Keratinocyte (primary cell): ENCODE measurements around the gene VAMP4. TPM values are rescaled to one million over a fixed set of nuclear protein-coding genes. Genes with fewer than 3 reads are reported as not detected.

Source experiments
- DNase-seq: peaks from one replicate; pipeline ENCODE4 v3.0.0-alpha.2; 2011; ENCODE audit warnings: low read depth, missing footprints, low spot score
- FAIRE-seq: peaks from 2 replicates; lab custom pipeline; 2011; peaks lifted over from hg19 to GRCh38; lab: Jason Lieb, UNC
- H2AFZ ChIP-seq: 2 replicates; pipeline ENCODE4 v1.6.0; 2012; ENCODE audit warnings: low read length, control low read depth, inconsistent platforms; ENCODE audit not compliant: control insufficient read depth
- H3K27ac ChIP-seq: 2 replicates; pipeline ENCODE4 v1.5.1; 2011; ENCODE audit warnings: low read length; ENCODE audit not compliant: control insufficient read depth, insufficient read depth
- H3K27me3 ChIP-seq: 3 replicates; pipeline ENCODE4 v1.6.0; 2011; ENCODE audit warnings: low read length; ENCODE audit not compliant: control insufficient read depth, insufficient read depth; ENCODE audit errors: extremely low read depth
- H3K36me3 ChIP-seq, 2 experiments: 2 replicates in 1 of 2; 3 replicates in 1 of 2; pipeline ENCODE4 v1.5.1; 2011; ENCODE audit warnings: low read length in 2 of 2, mild to moderate bottlenecking in 1 of 2; ENCODE audit not compliant: control insufficient read depth in 2 of 2, insufficient read depth in 2 of 2; ENCODE audit errors: extremely low read depth in 1 of 2
- H3K4me1 ChIP-seq: 3 replicates; pipeline ENCODE4 v1.5.1; 2011; ENCODE audit warnings: low read length; ENCODE audit not compliant: control insufficient read depth, insufficient read depth; ENCODE audit errors: extremely low read depth
- H3K4me2 ChIP-seq: 3 replicates; pipeline ENCODE4 v1.6.0; 2011; ENCODE audit warnings: low read depth, low read length; ENCODE audit not compliant: control insufficient read depth, insufficient read depth; ENCODE audit errors: extremely low read depth
- H3K4me3 ChIP-seq, 3 experiments: fragments of 200-600 bp in 1 of 3; sonication (generic) in 1 of 3; 2 replicates in 2 of 3; 3 replicates in 1 of 3; pipeline ENCODE4 v1.5.1; 2011 to 2016; ENCODE audit warnings: low read length in 3 of 3, mild to moderate bottlenecking in 3 of 3, control low read depth in 2 of 3, inconsistent platforms in 1 of 3, low read depth in 1 of 3, mixed read lengths in 1 of 3, mixed run types in 1 of 3, moderate library complexity in 1 of 3; ENCODE audit not compliant: control insufficient read depth in 2 of 3, insufficient read depth in 2 of 3; ENCODE audit errors: extremely low read depth in 1 of 3
- H3K79me2 ChIP-seq: 2 replicates; pipeline ENCODE4 v1.6.0; 2012; ENCODE audit warnings: low read length; ENCODE audit not compliant: control insufficient read depth, insufficient read depth
- H3K9ac ChIP-seq: 3 replicates; pipeline ENCODE4 v1.6.0; 2011; ENCODE audit warnings: low read length; ENCODE audit not compliant: control insufficient read depth, insufficient read depth; ENCODE audit errors: extremely low read depth
- H3K9me1 ChIP-seq: 3 replicates; pipeline ENCODE4 v1.6.0; 2011; ENCODE audit warnings: low read length; ENCODE audit not compliant: control insufficient read depth, insufficient read depth; ENCODE audit errors: extremely low read depth
- H3K9me3 ChIP-seq: 2 replicates; pipeline ENCODE4 v1.5.1; 2012; ENCODE audit warnings: low read depth, low read length; ENCODE audit not compliant: control insufficient read depth
- H4K20me1 ChIP-seq: 3 replicates; pipeline ENCODE4 v1.6.0; 2011; ENCODE audit warnings: low read length; ENCODE audit not compliant: control insufficient read depth, insufficient read depth; ENCODE audit errors: extremely low read depth
- EZH2 ChIP-seq: IDR thresholded peaks from one replicate; pipeline ENCODE4 v1.6.1; 2012; ENCODE audit warnings: inconsistent platforms, mild to moderate bottlenecking, low read length, moderate library complexity
- dilution Hi-C: fragments of 300-500 bp; cut with MboI; formaldehyde crosslinking; loops from one replicate; pipeline ENCODE4 v1.7.0; 2020; ENCODE audit warnings: low sequenced_read_pairs; ENCODE audit not compliant: extremely low pct_ligation_motif_present
- polyA plus RNA-seq, 5 experiments: library from polyadenylated mRNA; depleted of rRNA in 3 of 5; stranded (reverse) in 3 of 5; stranded (forward) in 1 of 5; unstranded in 1 of 5; fragments of >200 nt; gene quantifications; 1 replicate in 1 of 5; 2 replicates in 3 of 5; 3 replicates in 1 of 5; pipeline versions ENCODE4 v1.2.1 to v1.2.3, GENCODE V29; 2011 to 2012; ENCODE audit warnings: missing spikeins in 2 of 5, low read depth in 1 of 5, low replicate concordance in 1 of 5
- TF ChIP-seq, protein P1 (sequence below), 3 experiments: IDR thresholded peaks in 1 of 3; conservative IDR thresholded peaks in 1 of 3; optimal IDR thresholded peaks in 1 of 3; 2 replicates in 2 of 3; 3 replicates in 1 of 3; pipeline versions ENCODE3 to v1.5.1; 2011; ENCODE audit warnings: low read length in 3 of 3, mild to moderate bottlenecking in 3 of 3, moderate library complexity in 2 of 3, control low read depth in 1 of 3, inconsistent platforms in 1 of 3; ENCODE audit not compliant: insufficient read depth in 2 of 3; ENCODE audit errors: extremely low read depth in 1 of 3

The VAMP4 gene
- polyA plus RNA-seq, 1 donor (not counting 4 experiments of a cell fraction or from before 2014, with no cell fraction given), result 12.7 TPM

GRCh38 chr1:171788696-171789095, 46.8 kb upstream of the VAMP4 start:
- H3K27ac ChIP-seq, result peak overlapping the region; percentile 41

GRCh38 chr1:171787686-171788480, 46.0 kb upstream of the VAMP4 start:
- H3K4me3 ChIP-seq, result no peak overlapping the region

More at GRCh38 chr1:171788696-171789095, 46.8 kb upstream of the VAMP4 start:
- Histone ChIP-seq H4K20me1 (no peaks in the 10 kb centered on the region), H3K79me2 (peaks cover 29% of the 10 kb centered on the region), H3K4me2 (no peak overlapping the region), H3K9me1 (no peaks in the 10 kb centered on the region), H3K9ac (no peak overlapping the region), H3K36me3 (peaks cover 32 to 61% of the 10 kb centered on the region in 2 experiments), H3K4me3 (no peak overlapping the region), H3K9me3 (no peaks in the 10 kb centered on the region), H2AFZ (no peak overlapping the region), H3K4me1 (peaks cover 20% of the 10 kb centered on the region), H3K27me3 (no peaks in the 10 kb centered on the region)
- FAIRE-seq, result no peak
- TF ChIP-seq, protein P1, sequence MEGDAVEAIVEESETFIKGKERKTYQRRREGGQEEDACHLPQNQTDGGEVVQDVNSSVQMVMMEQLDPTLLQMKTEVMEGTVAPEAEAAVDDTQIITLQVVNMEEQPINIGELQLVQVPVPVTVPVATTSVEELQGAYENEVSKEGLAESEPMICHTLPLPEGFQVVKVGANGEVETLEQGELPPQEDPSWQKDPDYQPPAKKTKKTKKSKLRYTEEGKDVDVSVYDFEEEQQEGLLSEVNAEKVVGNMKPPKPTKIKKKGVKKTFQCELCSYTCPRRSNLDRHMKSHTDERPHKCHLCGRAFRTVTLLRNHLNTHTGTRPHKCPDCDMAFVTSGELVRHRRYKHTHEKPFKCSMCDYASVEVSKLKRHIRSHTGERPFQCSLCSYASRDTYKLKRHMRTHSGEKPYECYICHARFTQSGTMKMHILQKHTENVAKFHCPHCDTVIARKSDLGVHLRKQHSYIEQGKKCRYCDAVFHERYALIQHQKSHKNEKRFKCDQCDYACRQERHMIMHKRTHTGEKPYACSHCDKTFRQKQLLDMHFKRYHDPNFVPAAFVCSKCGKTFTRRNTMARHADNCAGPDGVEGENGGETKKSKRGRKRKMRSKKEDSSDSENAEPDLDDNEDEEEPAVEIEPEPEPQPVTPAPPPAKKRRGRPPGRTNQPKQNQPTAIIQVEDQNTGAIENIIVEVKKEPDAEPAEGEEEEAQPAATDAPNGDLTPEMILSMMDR (optimal IDR thresholded peaks at IDR 0.05 in 1 of 3, IDR thresholded peaks at IDR 0.05 in 1 of 3, conservative IDR thresholded peaks at IDR 0.05 in 1 of 3; ENCODE audit: extremely low read depth in 1 of 3, insufficient read depth in 2 of 3, low read length in 3 of 3), result no peak
- no peak for TF ChIP-seq EZH2
- dilution Hi-C loops, result no loop called here
- DNase-seq, result no peak

More at GRCh38 chr1:171787686-171788480, 46.0 kb upstream of the VAMP4 start:
- H3K9ac ChIP-seq, result no peak overlapping the region
- no peak for DNase-seq
- peak overlapping the region; percentile 41 for H3K27ac ChIP-seq
- H3K27me3 ChIP-seq, result no peaks in the 10 kb centered on the region
- H3K4me1 ChIP-seq, result peaks cover 17% of the 10 kb centered on the region
- H3K36me3 ChIP-seq, result peaks cover 35 to 60% of the 10 kb centered on the region in 2 experiments
- H3K9me1 ChIP-seq, result no peaks in the 10 kb centered on the region
- no peak overlapping the region for H3K4me2 ChIP-seq
- H2AFZ ChIP-seq, result no peak overlapping the region
- no peaks in the 10 kb centered on the region for H3K9me3 ChIP-seq
- dilution Hi-C loops, result no loop called here
- TF ChIP-seq, protein P1 (optimal IDR thresholded peaks at IDR 0.05 in 1 of 3, IDR thresholded peaks at IDR 0.05 in 1 of 3, conservative IDR thresholded peaks at IDR 0.05 in 1 of 3; ENCODE audit: extremely low read depth in 1 of 3, insufficient read depth in 2 of 3, low read length in 3 of 3), result no peak
- no peak for TF ChIP-seq EZH2
- FAIRE-seq, result peak; percentile 29
- no peaks in the 10 kb centered on the region for H4K20me1 ChIP-seq
- H3K79me2 ChIP-seq, result peaks cover 37% of the 10 kb centered on the region
